Measurements from ENCODE around the gene TLN1.

- TF ChIP-seq EZH2 (optimal IDR thresholded peaks at IDR 0.05; ENCODE audit: low read depth, low read length), result no peak
- TF ChIP-seq, protein P1, sequence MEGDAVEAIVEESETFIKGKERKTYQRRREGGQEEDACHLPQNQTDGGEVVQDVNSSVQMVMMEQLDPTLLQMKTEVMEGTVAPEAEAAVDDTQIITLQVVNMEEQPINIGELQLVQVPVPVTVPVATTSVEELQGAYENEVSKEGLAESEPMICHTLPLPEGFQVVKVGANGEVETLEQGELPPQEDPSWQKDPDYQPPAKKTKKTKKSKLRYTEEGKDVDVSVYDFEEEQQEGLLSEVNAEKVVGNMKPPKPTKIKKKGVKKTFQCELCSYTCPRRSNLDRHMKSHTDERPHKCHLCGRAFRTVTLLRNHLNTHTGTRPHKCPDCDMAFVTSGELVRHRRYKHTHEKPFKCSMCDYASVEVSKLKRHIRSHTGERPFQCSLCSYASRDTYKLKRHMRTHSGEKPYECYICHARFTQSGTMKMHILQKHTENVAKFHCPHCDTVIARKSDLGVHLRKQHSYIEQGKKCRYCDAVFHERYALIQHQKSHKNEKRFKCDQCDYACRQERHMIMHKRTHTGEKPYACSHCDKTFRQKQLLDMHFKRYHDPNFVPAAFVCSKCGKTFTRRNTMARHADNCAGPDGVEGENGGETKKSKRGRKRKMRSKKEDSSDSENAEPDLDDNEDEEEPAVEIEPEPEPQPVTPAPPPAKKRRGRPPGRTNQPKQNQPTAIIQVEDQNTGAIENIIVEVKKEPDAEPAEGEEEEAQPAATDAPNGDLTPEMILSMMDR (IDR thresholded peaks at IDR 0.05; ENCODE audit: low read length), result no peak
These were observed 45.5 kb downstream of the TLN1 start for GRCh38 chr9:35686222-35687203.

Data from MM.1S (cell line).